Peyer's patch (tissue), 4 donors: ENCODE data around the gene GABRE.

Experiments
- CTCF ChIP-seq, 6 experiments: fragments of 450-650 bp in 4 of 6; fragments of 200-600 bp in 2 of 6; sonication (generic) in 1 of 6; IDR thresholded peaks; one replicate each; pipeline ENCODE4 v1.5.1; 2017 to 2019; ENCODE audit warnings: antibody characterized with exemption in 6 of 6, mild to moderate bottlenecking in 3 of 6, moderate library complexity in 1 of 6
- POLR2A ChIP-seq, 2 donors: fragments of 450-650 bp; IDR thresholded peaks; one replicate each; pipeline ENCODE4 v1.5.1; 2017; ENCODE audit warnings: antibody characterized with exemption in 2 of 2, mild to moderate bottlenecking in 2 of 2, moderate library complexity in 2 of 2

DNA sequence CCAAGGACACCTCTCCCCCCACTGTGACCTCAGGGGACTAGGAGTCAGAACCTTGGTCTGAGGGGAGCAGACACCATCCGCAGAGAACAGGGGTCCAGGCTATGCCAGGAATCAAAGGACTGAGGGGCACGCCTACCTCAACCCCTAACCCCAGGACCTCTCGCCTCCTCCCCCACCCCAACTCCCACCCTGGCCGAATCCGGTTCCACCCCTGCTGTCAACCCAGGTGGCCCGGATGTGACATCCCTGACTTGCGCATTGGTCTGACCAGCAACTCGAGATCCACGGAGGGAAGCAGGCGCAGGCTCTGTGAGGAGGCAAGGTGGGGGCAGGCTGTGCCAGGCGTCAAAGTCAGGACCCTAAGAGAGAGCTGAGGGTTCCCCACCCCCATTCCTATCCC lies 62.3 kb downstream of the GABRE start:
- TF ChIP-seq CTCF (IDR thresholded peaks at IDR 0.05), result no peak
- no peak for TF ChIP-seq POLR2A (IDR thresholded peaks at IDR 0.05)
